Heart left ventricle (tissue), 16 donors: Measurements from ENCODE around the gene SUPT4H1. TPM values are rescaled to one million over a fixed set of nuclear protein-coding genes. Genes with fewer than 3 reads are reported as not detected.

Experiments used
- ATAC-seq, 4 donors: fragments of 200-7000 bp; cut with Tn5 transposase; one replicate each; pipeline ENCODE4 v1.9.1; 2020 to 2022; ENCODE audit warnings: moderate library complexity in 4 of 4, mild to moderate bottlenecking in 3 of 4, moderate number of reproducible peaks in 1 of 4
- DNase-seq, 5 donors: peaks; one replicate each; pipeline ENCODE4 v3.0.0-alpha.2; 2020
- H3K27ac ChIP-seq, 12 donors: fragments of 200-600 bp; sonication (generic) in 4 of 12; one replicate each; pipeline versions ENCODE4 v1.5.0 to v1.8.0; 2016 to 2022; ENCODE audit warnings: mild to moderate bottlenecking in 2 of 12
- H3K27me3 ChIP-seq, 9 donors: fragments of 200-600 bp; sonication (generic) in 2 of 9; one replicate each; pipeline versions ENCODE4 v1.5.1 to v1.8.0; 2016 to 2022; ENCODE audit warnings: mild to moderate bottlenecking in 3 of 9
- H3K36me3 ChIP-seq, 9 donors: fragments of 200-600 bp; sonication (generic) in 2 of 9; one replicate each; pipeline versions ENCODE4 v1.5.0 to v1.8.0; 2018 to 2022; ENCODE audit warnings: mild to moderate bottlenecking in 2 of 9
- H3K4me1 ChIP-seq, 12 donors: fragments of 200-600 bp; sonication (generic) in 4 of 12; one replicate each; pipeline versions ENCODE4 v1.5.0 to v1.8.0; 2016 to 2022; ENCODE audit warnings: mild to moderate bottlenecking in 3 of 12
- H3K4me3 ChIP-seq, 12 donors: fragments of 200-600 bp; sonication (generic) in 4 of 12; one replicate each; pipeline versions ENCODE4 v1.5.0 to v1.8.0; 2017 to 2022; ENCODE audit warnings: mild to moderate bottlenecking in 9 of 12, moderate library complexity in 4 of 12
- H3K9me3 ChIP-seq, 12 donors: fragments of 200-600 bp; sonication (generic) in 4 of 12; one replicate each; pipeline versions ENCODE4 v1.5.0 to v1.8.0; 2016 to 2022; ENCODE audit warnings: mild to moderate bottlenecking in 1 of 12
- POLR2A ChIP-seq, 2 donors: fragments of 450-650 bp; IDR thresholded peaks; one replicate each; pipeline ENCODE4 v1.6.1; 2017; ENCODE audit warnings: antibody characterized with exemption in 2 of 2, mild to moderate bottlenecking in 2 of 2, moderate library complexity in 2 of 2
- WGBS, 4 donors: extraction: QIAGEN DNeasy Blood & Tissue Kit in 2 of 4; methylation state at CpG; one replicate each; pipeline versions ENCODE4 v1.1.5 to v1.1.7; 2013 to 2018; 5-methylcytosine and 5-hydroxymethylcytosine counted together
- intact Hi-C, 10 donors: fragments of 100-400 bp; cut with DNase I; formaldehyde crosslinking; loops; one replicate each; pipeline versions ENCODE4 v1.11.1 to v1.14.2; 2022
- microRNA counts, 2 donors: library from miRNA; unstranded; fragments of <30 nt; microRNA quantifications; one replicate each; lab custom pipeline; 2016
- microRNA-seq, 4 donors: library from miRNA; unstranded; fragments of <30 nt; microRNA quantifications; one replicate each; pipeline versions ENCODE4 to v1.2.0, GENCODE V29; 2017 to 2020
- polyA plus RNA-seq, 2 donors: library from polyadenylated mRNA; stranded (reverse); fragments of 200-250 nt; gene quantifications; one replicate each; pipeline ENCODE4 v1.2.3, GENCODE V29; 2013
- total RNA-seq, 9 donors: library from RNA; depleted of rRNA in 2 of 9; stranded (reverse); fragments of >200 nt in 2 of 9; fragmentation: NEBNext Ultra II Directional in 3 of 9; extraction: Animal tissue kit (Norgen Biotek cat#: 25700) in 3 of 9; gene quantifications; one replicate each; pipeline versions ENCODE4 v1.1.0 to v1.2.4, GENCODE V29; 2016 to 2023
- TF ChIP-seq, protein P1 (sequence below), 12 donors: fragments of 200-600 bp; sonication (generic) in 4 of 12; IDR thresholded peaks; one replicate each; pipeline versions ENCODE4 v1.5.0 to v1.8.0; 2018 to 2022; ENCODE audit warnings: antibody characterized with exemption in 12 of 12, mild to moderate bottlenecking in 5 of 12
- donor health status: ischemic (EF 13 %, LVEDD 7.1; RV severe dilation, severe dysfunction).
- donor health status: healthy with polysubstance abuse.
- donor health status: DM: no; HTN: yes; CAD: no.
- donor health status: DM: no; HTN: no; CAD: no.
- donor health status: ischemic (EF 25% LVEDD 6.9; RV normal size, moderate dysfunction).
- donor health status: ischemic (EF 25% LVEDD 5.7; RV mildly dilated, moderate dysfunction).
- donor health status: healthy.
- donor health status: DM: yes; HTN: yes; CAD: no.
- donor health status: ischemic (EF 35%, LVEDD 5.7; RV mildly dilated, moderate dysfunction).
- donor health status: nonischemic (EF 11% LVEDD 7.7; RV severe dilation, severe dysfunction).
- donor health status: DM: yes; HTN: yes; CAD: no.
- donor health status: PGD.
- donor health status: ischemic (EF 29% LVEDD 5.4; RV normal size, mild dysfunction).
- donor health status: nonischemic (EF 23%, LVEDD 6.1; RV moderate dilation, normal function).

The SUPT4H1 gene
- total and polyA plus RNA-seq, 11 donors = 44.1 to 92.7 (median 58.0) TPM

DNA sequence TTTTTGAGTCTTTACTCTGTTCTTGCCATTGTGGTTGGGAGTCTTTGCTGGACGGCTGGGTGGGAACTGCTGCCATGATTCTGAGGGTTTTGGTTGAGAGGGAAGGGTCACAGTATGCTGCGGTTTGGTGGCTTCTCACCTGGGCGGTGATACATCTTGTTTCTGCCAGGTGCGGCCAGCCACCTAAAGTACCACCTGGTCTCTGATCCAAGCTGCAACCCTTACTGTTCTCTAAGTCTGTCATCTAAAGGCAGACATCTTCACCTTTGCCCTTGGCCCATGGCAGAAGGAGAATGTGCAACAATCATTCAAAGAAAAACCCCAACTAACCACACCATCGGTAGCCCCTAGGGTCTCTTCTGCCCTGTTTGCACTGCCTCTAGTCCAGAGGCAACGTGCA, 51.7 kb downstream of the SUPT4H1 start:
- no peak for ATAC-seq
- 85 to 89% (median 86%) methylated on average over 6 of the region's 6 CpGs for WGBS, 4 donors
- peaks cover 0 to 4% (median 0%) of the 10 kb centered on the region in 12 donors for H3K4me1 ChIP-seq
- intact Hi-C loops = loop anchor here in 2 of 10 donors (10.0 kb wide), 1 partner anchor 144 kb away; no protein-coding TSS in a partner anchor
- TF ChIP-seq, protein P1, sequence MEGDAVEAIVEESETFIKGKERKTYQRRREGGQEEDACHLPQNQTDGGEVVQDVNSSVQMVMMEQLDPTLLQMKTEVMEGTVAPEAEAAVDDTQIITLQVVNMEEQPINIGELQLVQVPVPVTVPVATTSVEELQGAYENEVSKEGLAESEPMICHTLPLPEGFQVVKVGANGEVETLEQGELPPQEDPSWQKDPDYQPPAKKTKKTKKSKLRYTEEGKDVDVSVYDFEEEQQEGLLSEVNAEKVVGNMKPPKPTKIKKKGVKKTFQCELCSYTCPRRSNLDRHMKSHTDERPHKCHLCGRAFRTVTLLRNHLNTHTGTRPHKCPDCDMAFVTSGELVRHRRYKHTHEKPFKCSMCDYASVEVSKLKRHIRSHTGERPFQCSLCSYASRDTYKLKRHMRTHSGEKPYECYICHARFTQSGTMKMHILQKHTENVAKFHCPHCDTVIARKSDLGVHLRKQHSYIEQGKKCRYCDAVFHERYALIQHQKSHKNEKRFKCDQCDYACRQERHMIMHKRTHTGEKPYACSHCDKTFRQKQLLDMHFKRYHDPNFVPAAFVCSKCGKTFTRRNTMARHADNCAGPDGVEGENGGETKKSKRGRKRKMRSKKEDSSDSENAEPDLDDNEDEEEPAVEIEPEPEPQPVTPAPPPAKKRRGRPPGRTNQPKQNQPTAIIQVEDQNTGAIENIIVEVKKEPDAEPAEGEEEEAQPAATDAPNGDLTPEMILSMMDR (IDR thresholded peaks at IDR 0.05) = no peak
- TF ChIP-seq POLR2A (IDR thresholded peaks at IDR 0.05) = no peak
- DNase-seq = no peak
- peaks cover 0 to 11% (median 0%) of the 10 kb centered on the region in 12 donors for H3K9me3 ChIP-seq
- H3K27ac ChIP-seq = no peak overlapping the region
- H3K4me3 ChIP-seq = no peak overlapping the region
- H3K27me3 ChIP-seq = peaks cover 0 to 10% (median 0%) of the 10 kb centered on the region in 9 donors
- no peaks in the 10 kb centered on the region for H3K36me3 ChIP-seq

MicroRNAs encoded within 50 kb of the gene (microRNA counts, 767-probe panel; counts per million panel counts)
- 3,165 to 3,203 counts per million in 2 donors for microRNA hsa-miR-142-3p (lab: Ali Mortazavi, UCI)
- 1,700 to 2,072 counts per million in 2 donors for microRNA hsa-miR-142-5p (lab: Ali Mortazavi, UCI)

Small RNAs within 50 kb of the gene (microRNA-seq; reads per million reads assigned to microRNA genes)
- 0 reads per million in 4 donors for gene MIR4736

Other genes with a start within 250 kb of the SUPT4H1 start
- gene OR4D1, start 203.8 kb downstream of the SUPT4H1 start, total RNA-seq = not detected
- not detected for gene OR4D1, start 203.8 kb downstream of the SUPT4H1 start, polyA plus RNA-seq
- gene OR4D2, start 185.2 kb downstream of the SUPT4H1 start, total RNA-seq = not detected
- gene OR4D2, start 185.2 kb downstream of the SUPT4H1 start, polyA plus RNA-seq = not detected
- not detected for gene EPX, start 159.5 kb downstream of the SUPT4H1 start, total RNA-seq
- not detected for gene EPX, start 159.5 kb downstream of the SUPT4H1 start, polyA plus RNA-seq
- gene MKS1, start 132.9 kb downstream of the SUPT4H1 start, total RNA-seq = 10 to 100 TPM in 3 of 9 donors, 1 to 10 TPM in 6; 3.3 to 15.1 (median 8.6) TPM
- 1 to 10 TPM; 6.1 to 6.3 TPM for gene MKS1, start 132.9 kb downstream of the SUPT4H1 start, polyA plus RNA-seq
- not detected for gene LPO, start 113.6 kb downstream of the SUPT4H1 start, total RNA-seq
- not detected for gene LPO, start 113.6 kb downstream of the SUPT4H1 start, polyA plus RNA-seq
- gene MPO, start 71.3 kb downstream of the SUPT4H1 start, total RNA-seq = 1 to 10 TPM in 1 of 9 donors, under 1 TPM in 5, not detected in 3; 0.12 to 2.8 (median 0.35) TPM
- under 1 TPM in 1 of 2 donors, not detected in 1; 0.11 TPM for gene MPO, start 71.3 kb downstream of the SUPT4H1 start, polyA plus RNA-seq
- gene TSPOAP1, start 23.4 kb downstream of the SUPT4H1 start, total RNA-seq = 10 to 100 TPM in 6 of 9 donors, 1 to 10 TPM in 3; 5.1 to 23.1 (median 13.3) TPM
- 10 to 100 TPM in 1 of 2 donors, 1 to 10 TPM in 1; 1.6 to 19.0 TPM for gene TSPOAP1, start 23.4 kb downstream of the SUPT4H1 start, polyA plus RNA-seq
- 1 to 10 TPM; 3.8 to 7.5 (median 5.1) TPM for gene RNF43, start 65.3 kb upstream of the SUPT4H1 start, total RNA-seq
- 1 to 10 TPM; 1.9 to 2.7 TPM for gene RNF43, start 65.3 kb upstream of the SUPT4H1 start, polyA plus RNA-seq
- gene HSF5, start 136.2 kb upstream of the SUPT4H1 start, total RNA-seq = under 1 TPM in 2 of 9 donors, not detected in 7; 0.06 to 0.19 TPM
- not detected for gene HSF5, start 136.2 kb upstream of the SUPT4H1 start, polyA plus RNA-seq
- gene MTMR4, start 162.4 kb upstream of the SUPT4H1 start, total RNA-seq = 10 to 100 TPM; 10.9 to 24.9 (median 19.8) TPM
- 10 to 100 TPM in 1 of 2 donors, 1 to 10 TPM in 1; 9.1 to 22.5 TPM for gene MTMR4, start 162.4 kb upstream of the SUPT4H1 start, polyA plus RNA-seq